ENCODE data around the gene RPGRIP1L. TPM values are rescaled to one million over a fixed set of nuclear protein-coding genes. Genes with fewer than 3 reads are reported as not detected.

Gene RPGRIP1L
- total RNA-seq, 1 donor from 2014 or later, result 15.3 TPM

GRCh38 chr16:53681354-53681753, 22.3 kb downstream of the RPGRIP1L start:
- no peaks in the 10 kb centered on the region for H3K27me3 ChIP-seq (ENCODE audit: control insufficient read depth, insufficient read depth, low read length)
- no peak for TF ChIP-seq CTCF (IDR thresholded peaks at IDR 0.05; ENCODE audit: insufficient read depth, low read length, poor library complexity, severe bottlenecking)
- no peak overlapping the region for H3K4me3 ChIP-seq (ENCODE audit: low read depth, low read length)
- H3K36me3 ChIP-seq (ENCODE audit: control insufficient read depth, insufficient read depth, low read length), result no peaks in the 10 kb centered on the region
- no peak for DNase-seq (ENCODE audit: low read depth)

GRCh38 chr16:53680756-53681155, 22.9 kb downstream of the RPGRIP1L start:
- no peaks in the 10 kb centered on the region for H3K36me3 ChIP-seq (ENCODE audit: control insufficient read depth, insufficient read depth, low read length)
- no peak overlapping the region for H3K4me3 ChIP-seq (ENCODE audit: low read depth, low read length)
- no peak for DNase-seq (ENCODE audit: low read depth)
- TF ChIP-seq CTCF (IDR thresholded peaks at IDR 0.05; ENCODE audit: insufficient read depth, low read length, poor library complexity, severe bottlenecking), result no peak
- no peaks in the 10 kb centered on the region for H3K27me3 ChIP-seq (ENCODE audit: control insufficient read depth, insufficient read depth, low read length)

GRCh38 chr16:53678756-53679343, 24.8 kb downstream of the RPGRIP1L start:
- no peak for DNase-seq (ENCODE audit: low read depth)
- Histone ChIP-seq H3K4me3 (ENCODE audit: low read depth, low read length) (no peak overlapping the region), H3K36me3 (ENCODE audit: control insufficient read depth, insufficient read depth, low read length) (no peaks in the 10 kb centered on the region), H3K27me3 (ENCODE audit: control insufficient read depth, insufficient read depth, low read length) (no peaks in the 10 kb centered on the region)
- TF ChIP-seq CTCF (IDR thresholded peaks at IDR 0.05; ENCODE audit: insufficient read depth, low read length, poor library complexity, severe bottlenecking), result no peak

DNA sequence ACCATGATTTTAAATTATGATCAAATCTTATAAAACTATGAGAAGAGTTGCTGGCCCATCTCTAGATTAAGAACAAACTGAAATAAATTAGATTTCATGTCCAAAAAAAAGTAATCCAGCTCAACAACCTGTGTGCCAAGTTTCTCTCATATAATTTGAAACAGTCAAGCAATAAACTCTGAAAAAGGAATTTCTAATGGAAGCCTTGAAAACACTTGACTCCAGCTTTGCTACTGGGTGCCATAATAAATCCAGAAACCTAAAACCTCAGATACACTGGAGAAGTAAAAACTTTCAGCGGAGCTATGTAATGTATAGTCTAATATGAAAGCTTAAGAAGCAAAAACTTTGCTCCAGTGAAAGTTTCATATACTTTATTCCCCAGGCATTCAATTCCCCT, 25.5 kb downstream of the RPGRIP1L start:
- Histone ChIP-seq H3K36me3 (ENCODE audit: control insufficient read depth, insufficient read depth, low read length) (no peaks in the 10 kb centered on the region), H3K4me3 (ENCODE audit: low read depth, low read length) (no peak overlapping the region), H3K27me3 (ENCODE audit: control insufficient read depth, insufficient read depth, low read length) (no peaks in the 10 kb centered on the region)
- DNase-seq (ENCODE audit: low read depth), result no peak
- TF ChIP-seq CTCF (IDR thresholded peaks at IDR 0.05; ENCODE audit: insufficient read depth, low read length, poor library complexity, severe bottlenecking), result no peak

- Histone ChIP-seq H3K27me3 (ENCODE audit: control insufficient read depth, insufficient read depth, low read length) (no peaks in the 10 kb centered on the region), H3K36me3 (ENCODE audit: control insufficient read depth, insufficient read depth, low read length) (no peaks in the 10 kb centered on the region), H3K4me3 (ENCODE audit: low read depth, low read length) (no peak overlapping the region)
- no peak for TF ChIP-seq CTCF (IDR thresholded peaks at IDR 0.05; ENCODE audit: insufficient read depth, low read length, poor library complexity, severe bottlenecking)
- DNase-seq (ENCODE audit: low read depth), result no peak
Measured at GRCh38 chr16:53673189-53673588, 30.5 kb downstream of the RPGRIP1L start.

GRCh38 chr16:53672461-53672860, 31.2 kb downstream of the RPGRIP1L start:
- no peak overlapping the region for H3K4me3 ChIP-seq (ENCODE audit: low read depth, low read length)
- TF ChIP-seq CTCF (IDR thresholded peaks at IDR 0.05; ENCODE audit: insufficient read depth, low read length, poor library complexity, severe bottlenecking), result no peak
- DNase-seq (ENCODE audit: low read depth), result no peak
- H3K27me3 ChIP-seq (ENCODE audit: control insufficient read depth, insufficient read depth, low read length), result no peaks in the 10 kb centered on the region
- H3K36me3 ChIP-seq (ENCODE audit: control insufficient read depth, insufficient read depth, low read length), result no peaks in the 10 kb centered on the region
